ENCODE measurements around the gene CCDC112.

DNA sequence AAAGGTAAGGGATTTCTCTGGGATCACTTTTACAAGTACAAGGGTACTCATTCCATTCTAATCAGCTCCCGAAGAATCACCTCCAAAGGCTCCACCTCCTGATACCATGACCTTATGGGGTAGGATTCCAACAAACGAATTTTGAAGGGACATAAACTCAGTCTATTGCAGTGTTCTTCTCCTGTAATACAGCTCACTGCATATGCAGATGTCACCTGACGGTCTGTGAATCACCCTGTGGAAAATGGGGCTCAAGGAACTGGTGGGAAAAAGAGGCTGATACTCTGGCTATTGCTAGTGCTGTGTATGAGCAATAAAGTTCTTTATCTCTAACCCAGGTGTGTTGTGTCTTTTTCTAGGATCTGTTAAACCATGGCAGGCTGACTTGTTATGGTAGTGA is 42.4 kb upstream of the CCDC112 start:
- TF ChIP-seq, protein P1, sequence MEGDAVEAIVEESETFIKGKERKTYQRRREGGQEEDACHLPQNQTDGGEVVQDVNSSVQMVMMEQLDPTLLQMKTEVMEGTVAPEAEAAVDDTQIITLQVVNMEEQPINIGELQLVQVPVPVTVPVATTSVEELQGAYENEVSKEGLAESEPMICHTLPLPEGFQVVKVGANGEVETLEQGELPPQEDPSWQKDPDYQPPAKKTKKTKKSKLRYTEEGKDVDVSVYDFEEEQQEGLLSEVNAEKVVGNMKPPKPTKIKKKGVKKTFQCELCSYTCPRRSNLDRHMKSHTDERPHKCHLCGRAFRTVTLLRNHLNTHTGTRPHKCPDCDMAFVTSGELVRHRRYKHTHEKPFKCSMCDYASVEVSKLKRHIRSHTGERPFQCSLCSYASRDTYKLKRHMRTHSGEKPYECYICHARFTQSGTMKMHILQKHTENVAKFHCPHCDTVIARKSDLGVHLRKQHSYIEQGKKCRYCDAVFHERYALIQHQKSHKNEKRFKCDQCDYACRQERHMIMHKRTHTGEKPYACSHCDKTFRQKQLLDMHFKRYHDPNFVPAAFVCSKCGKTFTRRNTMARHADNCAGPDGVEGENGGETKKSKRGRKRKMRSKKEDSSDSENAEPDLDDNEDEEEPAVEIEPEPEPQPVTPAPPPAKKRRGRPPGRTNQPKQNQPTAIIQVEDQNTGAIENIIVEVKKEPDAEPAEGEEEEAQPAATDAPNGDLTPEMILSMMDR (IDR thresholded peaks at IDR 0.05 in 8 of 11, conservative IDR thresholded peaks at IDR 0.05 in 3 of 11): no peak
- TF ChIP-seq POLR2A (IDR thresholded peaks at IDR 0.05): no peak
